ENCODE data around the gene OSBPL9.

DNA sequence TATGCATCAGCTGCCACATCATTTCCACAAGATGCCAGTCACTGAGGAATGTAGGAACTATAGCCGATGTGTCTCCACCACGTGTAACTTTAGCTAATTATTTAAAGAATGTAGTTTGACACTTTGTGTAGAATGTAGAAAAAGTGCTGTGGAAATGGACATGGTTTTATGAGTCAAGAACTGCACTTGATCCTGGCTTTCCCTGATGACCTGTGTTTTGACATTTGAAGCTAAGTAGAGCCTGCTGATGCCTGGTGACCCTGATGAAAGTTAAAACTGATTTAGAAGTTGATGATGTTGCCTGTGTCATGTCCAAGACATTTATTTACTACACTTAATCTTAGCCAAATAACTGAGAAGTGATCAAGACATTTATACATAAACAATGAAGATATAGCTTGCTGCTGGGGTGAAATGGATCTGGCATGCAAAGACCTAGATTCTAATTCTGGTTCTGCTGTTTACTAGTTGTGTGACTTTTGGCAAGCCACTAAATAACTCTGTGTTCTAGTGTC, 4.4 kb upstream of the OSBPL9 start:
- TF ChIP-seq, protein P1, sequence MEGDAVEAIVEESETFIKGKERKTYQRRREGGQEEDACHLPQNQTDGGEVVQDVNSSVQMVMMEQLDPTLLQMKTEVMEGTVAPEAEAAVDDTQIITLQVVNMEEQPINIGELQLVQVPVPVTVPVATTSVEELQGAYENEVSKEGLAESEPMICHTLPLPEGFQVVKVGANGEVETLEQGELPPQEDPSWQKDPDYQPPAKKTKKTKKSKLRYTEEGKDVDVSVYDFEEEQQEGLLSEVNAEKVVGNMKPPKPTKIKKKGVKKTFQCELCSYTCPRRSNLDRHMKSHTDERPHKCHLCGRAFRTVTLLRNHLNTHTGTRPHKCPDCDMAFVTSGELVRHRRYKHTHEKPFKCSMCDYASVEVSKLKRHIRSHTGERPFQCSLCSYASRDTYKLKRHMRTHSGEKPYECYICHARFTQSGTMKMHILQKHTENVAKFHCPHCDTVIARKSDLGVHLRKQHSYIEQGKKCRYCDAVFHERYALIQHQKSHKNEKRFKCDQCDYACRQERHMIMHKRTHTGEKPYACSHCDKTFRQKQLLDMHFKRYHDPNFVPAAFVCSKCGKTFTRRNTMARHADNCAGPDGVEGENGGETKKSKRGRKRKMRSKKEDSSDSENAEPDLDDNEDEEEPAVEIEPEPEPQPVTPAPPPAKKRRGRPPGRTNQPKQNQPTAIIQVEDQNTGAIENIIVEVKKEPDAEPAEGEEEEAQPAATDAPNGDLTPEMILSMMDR (conservative IDR thresholded peaks at IDR 0.05; ENCODE audit: low read depth, low read length), result no peak
- no peak for TF ChIP-seq EZH2 (IDR thresholded peaks at IDR 0.05; ENCODE audit: borderline replicate concordance, low read depth, low read length, poor library complexity, severe bottlenecking)

All from A673 (cell line).